Urinary bladder (tissue), 4 donors: Measurements from ENCODE around the gene SLC20A1. TPM values are rescaled to one million over a fixed set of nuclear protein-coding genes. Genes with fewer than 3 reads are reported as not detected.
"Not testable (repeated sequence)": the region's sequence is repeated elsewhere in the genome, so short reads cannot be mapped to it uniquely, and the experiment has no call there.

ENCODE experiments used
- DNase-seq: peaks from one replicate; pipeline ENCODE4 v3.0.0-alpha.2; 2015; ENCODE audit errors: extremely low spot score
- H3K27ac ChIP-seq: one replicate; pipeline ENCODE4 v1.5.1; 2013; ENCODE audit warnings: low read depth, mild to moderate bottlenecking, moderate library complexity
- H3K36me3 ChIP-seq: one replicate; pipeline ENCODE4 v1.6.1; 2013; ENCODE audit warnings: mild to moderate bottlenecking, moderate library complexity; ENCODE audit not compliant: insufficient read depth
- H3K4me1 ChIP-seq: one replicate; pipeline ENCODE4 v1.6.1; 2013; ENCODE audit warnings: mild to moderate bottlenecking, moderate library complexity; ENCODE audit not compliant: insufficient read depth
- H3K4me3 ChIP-seq: one replicate; pipeline ENCODE4 v1.5.1; 2013; ENCODE audit warnings: low read depth, low read length
- WGBS: extraction: QIAGEN DNeasy Blood & Tissue Kit; methylation state at CpG from one replicate; pipeline ENCODE4 v1.1.7; 2013; 5-methylcytosine and 5-hydroxymethylcytosine counted together
- polyA plus RNA-seq: library from polyadenylated mRNA; stranded (reverse); fragments of 200-250 nt; gene quantifications from one replicate; pipeline ENCODE4 v1.2.3, GENCODE V29; 2013
- total RNA-seq: library from RNA; depleted of rRNA; stranded (reverse); fragments of >200 nt; gene quantifications from one replicate; pipeline ENCODE4 v1.2.3, GENCODE V29; 2014
- donor health status: healthy with polysubstance abuse.
- donor health status: healthy.

The SLC20A1 gene
- total and polyA plus RNA-seq, 2 donors = 19.6 to 59.7 TPM

- DNase-seq = no peak
- Histone ChIP-seq H3K4me1 (no peaks in the 10 kb centered on the region), H3K4me3 (no peak overlapping the region), H3K36me3 (no peaks in the 10 kb centered on the region), H3K27ac (no peak overlapping the region)
- 38% methylated on average over 5 of the region's 5 CpGs for WGBS
Measured at GRCh38 chr2:112706170-112706664, 60.5 kb downstream of the SLC20A1 start.

DNA sequence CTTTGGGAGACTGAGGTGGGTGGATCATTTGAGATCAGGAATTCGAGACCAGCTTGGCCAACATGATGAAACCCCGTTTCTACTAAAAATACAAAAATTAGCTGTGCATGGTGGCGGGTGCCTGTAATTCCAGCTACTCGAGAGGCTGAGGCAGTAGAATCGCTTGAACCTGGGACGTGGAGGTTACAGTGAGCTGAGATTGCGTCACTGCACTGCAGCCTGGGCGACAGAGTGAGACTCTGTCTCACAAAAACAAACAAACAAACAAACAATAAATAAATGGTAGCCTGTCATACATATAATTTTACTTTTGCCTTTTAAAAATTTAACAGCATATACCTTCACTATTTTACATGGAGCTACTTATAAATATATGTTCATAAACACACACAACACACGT lies 61.2 kb downstream of the SLC20A1 start:
- 74% methylated on average over 9 of the region's 9 CpGs for WGBS
- H3K36me3 ChIP-seq, H3K4me3 ChIP-seq, H3K27ac ChIP-seq, H3K4me1 ChIP-seq, DNase-seq: not testable (repeated sequence)

GRCh38 chr2:112708968-112709367 lies 63.2 kb downstream of the SLC20A1 start:
- H3K36me3 ChIP-seq = no peaks in the 10 kb centered on the region
- no peaks in the 10 kb centered on the region for H3K4me1 ChIP-seq
- H3K27ac ChIP-seq = no peak overlapping the region
- WGBS = 51% methylated on average over 10 of the region's 10 CpGs
- DNase-seq = no peak
- H3K4me3 ChIP-seq = no peak overlapping the region

DNA sequence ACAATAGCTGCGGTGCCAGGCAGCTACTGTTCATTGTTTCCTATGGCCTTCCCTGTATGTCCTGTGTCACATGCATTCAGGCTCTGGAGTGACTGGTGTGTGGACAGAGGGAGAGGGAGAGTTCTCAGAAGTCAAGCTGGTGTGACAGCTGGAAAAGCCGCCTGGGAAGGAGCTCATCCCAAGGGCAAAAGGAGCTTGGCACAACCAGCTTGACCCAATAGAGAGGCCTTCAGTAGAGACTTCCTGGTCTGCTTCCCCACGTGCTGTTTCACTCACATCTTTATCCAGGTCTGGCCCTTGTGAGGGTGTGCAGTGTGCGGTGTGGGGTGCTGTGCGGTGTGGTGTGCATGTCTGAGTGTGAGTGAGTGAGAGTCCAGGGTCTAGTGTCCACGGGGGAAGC lies 64.0 kb downstream of the SLC20A1 start:
- Histone ChIP-seq H3K36me3 (no peaks in the 10 kb centered on the region), H3K27ac (no peak overlapping the region), H3K4me1 (no peaks in the 10 kb centered on the region), H3K4me3 (no peak overlapping the region)
- DNase-seq = no peak
- 82% methylated on average over 6 of the region's 6 CpGs for WGBS

- no peak overlapping the region for H3K27ac ChIP-seq
- WGBS = 78% methylated on average over 9 of the region's 9 CpGs
- H3K36me3 ChIP-seq = no peaks in the 10 kb centered on the region
- no peaks in the 10 kb centered on the region for H3K4me1 ChIP-seq
- DNase-seq = no peak
- no peak overlapping the region for H3K4me3 ChIP-seq
Measured at GRCh38 chr2:112710956-112711750, 65.4 kb downstream of the SLC20A1 start.

DNA sequence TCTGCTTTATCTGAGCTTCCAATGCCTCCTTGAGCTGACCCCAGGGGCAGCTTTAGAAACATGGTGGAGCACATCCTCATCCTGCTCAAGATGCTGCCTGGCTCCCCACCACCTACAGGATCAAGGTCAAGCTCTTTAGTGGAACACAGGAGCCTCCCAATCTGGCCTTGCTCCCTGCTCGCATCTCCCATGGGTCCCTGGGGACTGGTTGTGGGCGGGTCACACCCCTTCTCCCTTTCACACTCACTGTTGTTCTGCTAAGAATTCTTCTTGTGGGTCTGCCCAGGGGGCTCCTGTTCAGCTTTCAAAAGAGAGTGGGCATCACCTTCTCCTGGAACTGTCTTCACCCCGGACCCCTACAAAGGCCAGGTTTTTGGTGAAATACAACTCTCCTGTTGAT lies 66.7 kb downstream of the SLC20A1 start:
- WGBS = 82% methylated on average over 3 of the region's 3 CpGs
- H3K4me3 ChIP-seq = no peak overlapping the region

DNA sequence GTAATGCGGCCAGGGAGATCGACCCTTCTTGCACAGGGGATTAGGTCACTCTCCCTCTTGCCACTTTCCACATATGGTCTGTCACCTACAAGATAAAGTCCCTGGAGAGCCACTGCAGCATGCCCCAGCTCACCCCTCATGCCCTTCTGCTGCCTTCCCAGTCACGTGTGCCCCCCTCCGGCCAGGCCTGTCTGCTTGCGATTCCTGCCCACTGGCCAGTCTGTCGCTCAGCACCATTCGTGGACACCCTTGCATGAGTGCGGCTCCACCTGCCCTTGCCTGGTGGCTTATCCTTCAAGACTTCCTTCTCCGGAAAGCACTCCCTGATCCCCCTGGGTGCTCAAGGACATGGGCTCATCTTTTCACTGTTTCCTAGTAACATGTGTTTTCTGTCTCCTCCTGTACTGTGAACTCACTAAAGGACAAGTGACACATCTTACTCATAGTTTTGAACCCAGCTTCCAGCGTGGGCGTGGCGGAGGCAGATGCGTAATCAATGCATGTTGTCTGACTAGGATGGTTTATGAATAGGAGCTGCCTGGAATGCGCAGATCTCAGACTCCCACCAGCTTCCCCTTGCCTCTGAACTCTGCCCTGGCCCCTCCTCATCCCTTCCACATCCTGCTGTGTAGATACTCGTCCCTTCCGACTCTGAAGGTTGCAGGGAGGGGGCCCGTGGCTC lies 67.3 kb downstream of the SLC20A1 start:
- no peak for DNase-seq
- Histone ChIP-seq H3K36me3 (no peaks in the 10 kb centered on the region), H3K4me3 (no peak overlapping the region), H3K27ac (no peak overlapping the region), H3K4me1 (no peaks in the 10 kb centered on the region)
- 67% methylated on average over 17 of the region's 17 CpGs for WGBS

More for the DNA sequence above, 66.7 kb downstream of the SLC20A1 start:
- no peaks in the 10 kb centered on the region for H3K36me3 ChIP-seq
- DNase-seq = no peak
- H3K27ac ChIP-seq = no peak overlapping the region
- no peaks in the 10 kb centered on the region for H3K4me1 ChIP-seq

Other genes with a start within 250 kb of the SLC20A1 start
- gene RGPD8, start 212.3 kb upstream of the SLC20A1 start, total RNA-seq = 55.9 TPM
- gene RGPD8, start 212.3 kb upstream of the SLC20A1 start, polyA plus RNA-seq = 3.8 TPM
- gene TTL, start 163.8 kb upstream of the SLC20A1 start, total RNA-seq = 37.2 TPM
- gene TTL, start 163.8 kb upstream of the SLC20A1 start, polyA plus RNA-seq = 18.3 TPM
- 19.6 TPM for gene POLR1B, start 103.5 kb upstream of the SLC20A1 start, total RNA-seq
- gene POLR1B, start 103.5 kb upstream of the SLC20A1 start, polyA plus RNA-seq = 6.4 TPM
- gene CHCHD5, start 61.3 kb upstream of the SLC20A1 start, total RNA-seq = 3.4 TPM
- gene CHCHD5, start 61.3 kb upstream of the SLC20A1 start, polyA plus RNA-seq = 46.0 TPM
- gene NT5DC4, start 75.1 kb downstream of the SLC20A1 start, total RNA-seq = not detected
- gene NT5DC4, start 75.1 kb downstream of the SLC20A1 start, polyA plus RNA-seq = not detected
- 13.5 TPM for gene CKAP2L, start 118.7 kb downstream of the SLC20A1 start, total RNA-seq
- gene CKAP2L, start 118.7 kb downstream of the SLC20A1 start, polyA plus RNA-seq = 0.24 TPM
- 1.9 TPM for gene IL1A, start 138.6 kb downstream of the SLC20A1 start, total RNA-seq
- gene IL1A, start 138.6 kb downstream of the SLC20A1 start, polyA plus RNA-seq = 1.3 TPM
- 2.3 TPM for gene IL1B, start 190.8 kb downstream of the SLC20A1 start, total RNA-seq
- 7.5 TPM for gene IL1B, start 190.8 kb downstream of the SLC20A1 start, polyA plus RNA-seq